Neural cell (in vitro differentiated cells): ENCODE data around the gene CDHR2. TPM values are rescaled to one million over a fixed set of nuclear protein-coding genes. Genes with fewer than 3 reads are reported as not detected.

Source experiments
- H2AFZ ChIP-seq: fragments of 200-600, 300-800 bp; sonication (generic), shearing (Covaris generic); 2 replicates; pipeline ENCODE4 v1.6.0; 2014; ENCODE audit warnings: low read depth, mild to moderate bottlenecking, antibody characterized with exemption, low read length, moderate library complexity
- H3F3A ChIP-seq: fragments of 200-600 bp; shearing (Covaris generic); 2 replicates; pipeline ENCODE4 v1.6.1; 2016; ENCODE audit warnings: mild to moderate bottlenecking, moderate library complexity, mixed read lengths, antibody characterized with exemption, low read length; ENCODE audit not compliant: insufficient read depth, poor library complexity, severe bottlenecking
- H3K27ac ChIP-seq: fragments of 200-600, 300-800 bp; sonication (generic), shearing (Covaris generic); 2 replicates; pipeline ENCODE4 v1.5.1; 2014; ENCODE audit warnings: mild to moderate bottlenecking, low read length, moderate library complexity
- H3K27me3 ChIP-seq: fragments of 300-800, 200-600 bp; sonication (generic), shearing (Covaris generic); 2 replicates; pipeline ENCODE4 v1.6.0; 2014; ENCODE audit warnings: mild to moderate bottlenecking, low read depth, low read length, moderate library complexity; ENCODE audit not compliant: insufficient read depth
- H3K36me3 ChIP-seq: fragments of 300-800, 200-600 bp; sonication (generic), shearing (Covaris generic); 2 replicates; pipeline ENCODE4 v1.5.1; 2014; ENCODE audit warnings: mild to moderate bottlenecking, antibody characterized with exemption, low read length, moderate library complexity; ENCODE audit not compliant: insufficient read depth
- H3K4me2 ChIP-seq: fragments of 300-800, 200-600 bp; sonication (generic), shearing (Covaris generic); 2 replicates; pipeline ENCODE4 v1.6.0; 2014; ENCODE audit warnings: mild to moderate bottlenecking, low read length
- H3K4me3 ChIP-seq: fragments of 300-800, 200-600 bp; sonication (generic), shearing (Covaris generic); 2 replicates; pipeline ENCODE4 v1.5.1; 2014; ENCODE audit warnings: mild to moderate bottlenecking, low read length, moderate library complexity
- H3K79me2 ChIP-seq: fragments of 200-600 bp; shearing (Covaris generic); replicated peaks from 2 replicates; pipeline ENCODE4 v1.6.0; 2014; ENCODE audit warnings: mild to moderate bottlenecking, low read length, moderate library complexity; ENCODE audit not compliant: insufficient read depth
- H3K9ac ChIP-seq: fragments of 300-800, 200-600 bp; sonication (generic), shearing (Covaris generic); 2 replicates; pipeline ENCODE4 v1.6.1; 2016; ENCODE audit warnings: mild to moderate bottlenecking, low read length, mixed read lengths
- H3K9me2 ChIP-seq: fragments of 200-600 bp; shearing (Covaris generic); 2 replicates; pipeline ENCODE4 v1.6.1; 2016; ENCODE audit warnings: mild to moderate bottlenecking, low read length, mixed read lengths; ENCODE audit not compliant: insufficient read depth
- H3K9me3 ChIP-seq: fragments of 200-600, 300-800 bp; sonication (generic), shearing (Covaris generic); 2 replicates; pipeline ENCODE4 v1.6.1; 2016; ENCODE audit warnings: mild to moderate bottlenecking, mixed run types, low read length, moderate library complexity, mixed read lengths
- H4K20me1 ChIP-seq: fragments of 200-600 bp; shearing (Covaris generic); 2 replicates; pipeline ENCODE4 v1.6.1; 2016; ENCODE audit warnings: mild to moderate bottlenecking, mixed run types; ENCODE audit not compliant: insufficient read depth
- CTCF ChIP-seq: fragments of 450-650 bp; IDR thresholded peaks from 2 replicates; pipeline ENCODE4 v1.5.1; 2014; ENCODE audit warnings: antibody characterized with exemption, mild to moderate bottlenecking, moderate library complexity; ENCODE audit not compliant: poor library complexity, severe bottlenecking
- EP300 ChIP-seq: fragments of 450-650 bp; conservative IDR thresholded peaks from 2 replicates; pipeline ENCODE4 v1.6.1; 2014; ENCODE audit warnings: antibody characterized with exemption, mild to moderate bottlenecking, moderate library complexity; ENCODE audit not compliant: poor library complexity, severe bottlenecking
- EZH2 ChIP-seq: fragments of 200-600, 300-800 bp; shearing (Covaris generic), sonication (generic); IDR thresholded peaks from 2 replicates; pipeline ENCODE4 v1.6.1; 2014; ENCODE audit warnings: antibody characterized with exemption, low read length, borderline replicate concordance, mild to moderate bottlenecking; ENCODE audit not compliant: insufficient read depth, poor library complexity, severe bottlenecking
- MXI1 ChIP-seq: fragments of 450-650 bp; conservative IDR thresholded peaks from 2 replicates; pipeline ENCODE4 v1.6.1; 2014; ENCODE audit warnings: antibody characterized with exemption, mild to moderate bottlenecking; ENCODE audit not compliant: poor library complexity, severe bottlenecking
- POLR2AphosphoS5 ChIP-seq: IDR thresholded peaks from 2 replicates; pipeline ENCODE4 v1.6.1; 2012
- RAD21 ChIP-seq: fragments of 450-650 bp; conservative IDR thresholded peaks from 2 replicates; pipeline ENCODE4 v1.6.1; 2014; ENCODE audit warnings: antibody characterized with exemption, mild to moderate bottlenecking, moderate library complexity
- REST ChIP-seq: IDR thresholded peaks from 2 replicates; pipeline ENCODE4 v1.6.1; 2012; ENCODE audit warnings: borderline replicate concordance
- SMC3 ChIP-seq: fragments of 450-650 bp; conservative IDR thresholded peaks from 2 replicates; pipeline ENCODE4 v1.6.1; 2014; ENCODE audit warnings: antibody characterized with exemption, mild to moderate bottlenecking, moderate library complexity; ENCODE audit not compliant: poor library complexity
- TAF1 ChIP-seq: IDR thresholded peaks from 2 replicates; pipeline ENCODE4 v1.6.1; 2012; ENCODE audit warnings: low read depth
- polyA plus RNA-seq: library from polyadenylated mRNA; depleted of rRNA; stranded (reverse); fragments of >200 nt; gene quantifications from 2 replicates; pipeline ENCODE4 v1.2.3, GENCODE V29; 2014

The CDHR2 gene
- polyA plus RNA-seq, 1 donor from 2014 or later, result 1.0 TPM

GRCh38 chr5:176625966-176626875 is 77.1 kb downstream of the CDHR2 start:
- no peaks in the 10 kb centered on the region for H3K9me2 ChIP-seq
- H3K4me3 ChIP-seq, result no peak overlapping the region
- no peak overlapping the region for H3K9ac ChIP-seq
- no peaks in the 10 kb centered on the region for H3K36me3 ChIP-seq
- no peak for TF ChIP-seq CTCF
- TF ChIP-seq MXI1, result no peak
- no peaks in the 10 kb centered on the region for H3K9me3 ChIP-seq
- H3K79me2 ChIP-seq, result no peaks in the 10 kb centered on the region
- H3K27ac ChIP-seq, result no peak overlapping the region
- H3F3A ChIP-seq, result no peaks in the 10 kb centered on the region
- peaks cover 46% of the 10 kb centered on the region for H3K27me3 ChIP-seq
- no peak overlapping the region for H2AFZ ChIP-seq
- no peak overlapping the region for H3K4me2 ChIP-seq
- no peaks in the 10 kb centered on the region for H4K20me1 ChIP-seq

- H2AFZ ChIP-seq, result no peak overlapping the region
- H3K9me3 ChIP-seq, result no peaks in the 10 kb centered on the region
- H3K9me2 ChIP-seq, result no peaks in the 10 kb centered on the region
- no peaks in the 10 kb centered on the region for H3K79me2 ChIP-seq
- no peak overlapping the region for H3K4me2 ChIP-seq
- no peak overlapping the region for H3K27ac ChIP-seq
- H3F3A ChIP-seq, result no peaks in the 10 kb centered on the region
- peaks cover 46% of the 10 kb centered on the region for H3K27me3 ChIP-seq
- H3K36me3 ChIP-seq, result no peaks in the 10 kb centered on the region
- no peak overlapping the region for H3K4me3 ChIP-seq
- H4K20me1 ChIP-seq, result no peaks in the 10 kb centered on the region
- TF ChIP-seq REST (no peak), TAF1 (no peak), RAD21 (no peak), EZH2 (no peak), MXI1 (no peak), SMC3 (no peak), CTCF (no peak), EP300 (no peak), POLR2AphosphoS5 (no peak)
- no peak overlapping the region for H3K9ac ChIP-seq
Observed at GRCh38 chr5:176626876-176627236, 77.7 kb downstream of the CDHR2 start.
